Measurements from ENCODE around the gene STARD4.

- TF ChIP-seq CTCF (IDR thresholded peaks at IDR 0.05) (no peak), EP300 (IDR thresholded peaks at IDR 0.05) (no peak), POLR2A (IDR thresholded peaks at IDR 0.05) (no peak), POLR2AphosphoS5 (IDR thresholded peaks at IDR 0.05) (no peak)
These were observed 791 bp upstream of the STARD4 start for GRCh38 chr5:111513131-111513520.

All from sigmoid colon (tissue), 4 donors.